Endothelial cell of umbilical vein (primary cell): ENCODE data around the gene LTF.

ENCODE experiments used
- CTCF ChIP-seq, 2 donors: IDR thresholded peaks; 1 replicate in 1 of 2; 2 replicates in 1 of 2; pipeline ENCODE4 v1.5.1; 2011; ENCODE audit warnings: low read length in 2 of 2, mild to moderate bottlenecking in 2 of 2, moderate library complexity in 2 of 2, control low read depth in 1 of 2, inconsistent platforms in 1 of 2, low read depth in 1 of 2; ENCODE audit not compliant: insufficient read depth in 1 of 2; ENCODE audit errors: extremely low read depth in 1 of 2
- EZH2 ChIP-seq: IDR thresholded peaks from 2 replicates; pipeline ENCODE4 v1.6.1; 2012; ENCODE audit warnings: borderline replicate concordance, low read depth, mild to moderate bottlenecking, moderate library complexity, low read length, inconsistent platforms; ENCODE audit not compliant: severe bottlenecking
- FOS ChIP-seq: IDR thresholded peaks from 2 replicates; pipeline ENCODE4 v1.6.1; 2011; ENCODE audit warnings: mild to moderate bottlenecking, low read length, moderate library complexity, borderline replicate concordance; ENCODE audit not compliant: insufficient read depth
- GATA2 ChIP-seq: IDR thresholded peaks from 2 replicates; pipeline ENCODE4 v1.7.0; 2011; ENCODE audit warnings: low read depth, mild to moderate bottlenecking, moderate library complexity, mixed read lengths, low read length; ENCODE audit not compliant: insufficient read length, insufficient read depth
- JUN ChIP-seq: IDR thresholded peaks from 2 replicates; pipeline ENCODE4 v1.6.1; 2011; ENCODE audit warnings: borderline replicate concordance, low read depth; ENCODE audit not compliant: insufficient read length, insufficient read depth
- MAX ChIP-seq: IDR thresholded peaks from 2 replicates; pipeline ENCODE4 v1.6.1; 2011; ENCODE audit not compliant: insufficient read depth, insufficient read length
- MYC ChIP-seq: IDR thresholded peaks from one replicate; pipeline ENCODE4 v1.6.1; 2011; ENCODE audit warnings: mild to moderate bottlenecking, low read depth, low read length
- POLR2A ChIP-seq: IDR thresholded peaks from 2 replicates; pipeline ENCODE4 v1.6.1; 2012; ENCODE audit warnings: low read depth, mild to moderate bottlenecking, control low read depth, low read length
- POLR2AphosphoS5 ChIP-seq: IDR thresholded peaks from 2 replicates; pipeline ENCODE4 v1.6.1; 2012; ENCODE audit warnings: low read depth, mild to moderate bottlenecking, control low read depth, low read length, moderate library complexity; ENCODE audit not compliant: insufficient read depth

GRCh38 chr3:46497556-46498265 lies 33.0 kb upstream of the LTF start, which contains the start of gene RTP3:
- no peak for TF ChIP-seq CTCF (IDR thresholded peaks at IDR 0.05; ENCODE audit: extremely low read depth in 1 of 2, insufficient read depth in 1 of 2, low read depth in 1 of 2, low read length in 2 of 2)
- no peak for TF ChIP-seq MAX
- no peak for TF ChIP-seq POLR2A
- TF ChIP-seq POLR2AphosphoS5 = no peak
- no peak for TF ChIP-seq EZH2
- TF ChIP-seq JUN = no peak
- TF ChIP-seq FOS = no peak
- TF ChIP-seq MYC = no peak
- TF ChIP-seq GATA2 = no peak
